HEK293 (cell line): ENCODE results near the gene RCOR3.

Experiments used
- CTCF ChIP-seq: fragments of 450-650 bp; formaldehyde crosslinking; IDR thresholded peaks from 2 replicates; pipeline ENCODE4 v1.5.1; 2016; ENCODE audit warnings: missing biosample characterization, missing genetic modification characterization
- TF ChIP-seq, protein P1 (sequence below): fragments of 450-650 bp; IDR thresholded peaks from 2 replicates; pipeline ENCODE4 v1.5.1; 2018; ENCODE audit warnings: missing biosample characterization, mild to moderate bottlenecking, missing genetic modification characterization
- TF ChIP-seq, protein P2 (sequence below): fragments of 450-650 bp; formaldehyde crosslinking; IDR thresholded peaks from 2 replicates; pipeline ENCODE4 v1.5.1; 2016; ENCODE audit warnings: missing biosample characterization, missing genetic modification characterization

GRCh38 chr1:211210052-211210451, 49.1 kb upstream of the RCOR3 start:
- no peak for TF ChIP-seq CTCF (tag by site-specific recombination)
- TF ChIP-seq, protein P1, sequence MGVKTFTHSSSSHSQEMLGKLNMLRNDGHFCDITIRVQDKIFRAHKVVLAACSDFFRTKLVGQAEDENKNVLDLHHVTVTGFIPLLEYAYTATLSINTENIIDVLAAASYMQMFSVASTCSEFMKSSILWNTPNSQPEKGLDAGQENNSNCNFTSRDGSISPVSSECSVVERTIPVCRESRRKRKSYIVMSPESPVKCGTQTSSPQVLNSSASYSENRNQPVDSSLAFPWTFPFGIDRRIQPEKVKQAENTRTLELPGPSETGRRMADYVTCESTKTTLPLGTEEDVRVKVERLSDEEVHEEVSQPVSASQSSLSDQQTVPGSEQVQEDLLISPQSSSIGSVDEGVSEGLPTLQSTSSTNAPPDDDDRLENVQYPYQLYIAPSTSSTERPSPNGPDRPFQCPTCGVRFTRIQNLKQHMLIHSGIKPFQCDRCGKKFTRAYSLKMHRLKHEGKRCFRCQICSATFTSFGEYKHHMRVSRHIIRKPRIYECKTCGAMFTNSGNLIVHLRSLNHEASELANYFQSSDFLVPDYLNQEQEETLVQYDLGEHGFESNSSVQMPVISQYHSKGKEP, result no peak
- TF ChIP-seq, protein P2, sequence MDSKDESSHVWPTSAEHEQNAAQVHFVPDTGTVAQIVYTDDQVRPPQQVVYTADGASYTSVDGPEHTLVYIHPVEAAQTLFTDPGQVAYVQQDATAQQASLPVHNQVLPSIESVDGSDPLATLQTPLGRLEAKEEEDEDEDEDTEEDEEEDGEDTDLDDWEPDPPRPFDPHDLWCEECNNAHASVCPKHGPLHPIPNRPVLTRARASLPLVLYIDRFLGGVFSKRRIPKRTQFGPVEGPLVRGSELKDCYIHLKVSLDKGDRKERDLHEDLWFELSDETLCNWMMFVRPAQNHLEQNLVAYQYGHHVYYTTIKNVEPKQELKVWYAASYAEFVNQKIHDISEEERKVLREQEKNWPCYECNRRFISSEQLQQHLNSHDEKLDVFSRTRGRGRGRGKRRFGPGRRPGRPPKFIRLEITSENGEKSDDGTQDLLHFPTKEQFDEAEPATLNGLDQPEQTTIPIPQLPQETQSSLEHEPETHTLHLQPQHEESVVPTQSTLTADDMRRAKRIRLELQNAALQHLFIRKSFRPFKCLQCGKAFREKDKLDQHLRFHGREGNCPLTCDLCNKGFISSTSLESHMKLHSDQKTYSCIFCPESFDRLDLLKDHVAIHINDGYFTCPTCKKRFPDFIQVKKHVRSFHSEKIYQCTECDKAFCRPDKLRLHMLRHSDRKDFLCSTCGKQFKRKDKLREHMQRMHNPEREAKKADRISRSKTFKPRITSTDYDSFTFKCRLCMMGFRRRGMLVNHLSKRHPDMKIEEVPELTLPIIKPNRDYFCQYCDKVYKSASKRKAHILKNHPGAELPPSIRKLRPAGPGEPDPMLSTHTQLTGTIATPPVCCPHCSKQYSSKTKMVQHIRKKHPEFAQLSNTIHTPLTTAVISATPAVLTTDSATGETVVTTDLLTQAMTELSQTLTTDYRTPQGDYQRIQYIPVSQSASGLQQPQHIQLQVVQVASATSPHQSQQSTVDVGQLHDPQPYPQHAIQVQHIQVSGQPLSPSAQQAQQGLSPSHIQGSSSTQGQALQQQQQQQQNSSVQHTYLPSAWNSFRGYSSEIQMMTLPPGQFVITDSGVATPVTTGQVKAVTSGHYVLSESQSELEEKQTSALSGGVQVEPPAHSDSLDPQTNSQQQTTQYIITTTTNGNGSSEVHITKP (tag by site-specific recombination), result no peak
